Keratinocyte (primary cell): ENCODE measurements around the gene C15orf61.

Experiments used
- EZH2 ChIP-seq: IDR thresholded peaks from one replicate; pipeline ENCODE4 v1.6.1; 2012; ENCODE audit warnings: inconsistent platforms, mild to moderate bottlenecking, low read length, moderate library complexity
- TF ChIP-seq, protein P1 (sequence below), 3 experiments: IDR thresholded peaks in 1 of 3; conservative IDR thresholded peaks in 1 of 3; optimal IDR thresholded peaks in 1 of 3; 2 replicates in 2 of 3; 3 replicates in 1 of 3; pipeline versions ENCODE3 to v1.5.1; 2011; ENCODE audit warnings: low read length in 3 of 3, mild to moderate bottlenecking in 3 of 3, moderate library complexity in 2 of 3, control low read depth in 1 of 3, inconsistent platforms in 1 of 3; ENCODE audit not compliant: insufficient read depth in 2 of 3; ENCODE audit errors: extremely low read depth in 1 of 3

DNA sequence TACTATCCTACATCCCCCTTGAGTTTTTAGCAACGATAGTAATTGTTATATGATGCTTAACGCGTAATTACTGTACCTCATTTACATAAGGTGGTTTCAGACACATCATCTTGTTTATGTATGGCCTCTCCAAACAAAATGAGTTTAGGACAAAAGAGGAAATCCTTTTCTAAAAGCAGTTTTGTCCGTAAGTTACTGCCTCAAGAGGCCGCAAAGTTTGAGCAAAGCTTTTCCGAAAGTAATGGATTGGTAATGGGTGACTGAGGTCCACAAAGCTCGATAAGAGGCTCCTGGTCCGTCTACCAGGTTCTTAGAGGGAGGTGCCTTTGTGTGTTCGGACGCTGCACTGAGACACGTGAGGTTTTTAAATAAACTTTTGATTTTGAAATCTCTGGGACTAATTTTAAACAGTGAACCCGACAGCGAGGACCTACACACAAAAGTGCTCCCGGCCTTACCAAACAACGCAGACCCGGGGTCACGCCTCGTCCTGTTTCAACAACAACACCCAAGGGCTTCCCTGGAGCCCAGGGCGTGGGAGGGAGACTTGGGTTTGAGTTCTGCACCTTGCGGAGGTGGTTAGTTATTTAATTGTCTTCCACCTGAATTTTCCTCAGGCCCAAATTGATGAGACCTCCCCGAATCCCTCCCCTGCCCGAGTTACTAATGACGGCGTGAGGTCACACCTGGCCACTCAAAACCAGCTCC lies 456 bp upstream of the C15orf61 start:
- TF ChIP-seq EZH2 = no peak
- TF ChIP-seq, protein P1, sequence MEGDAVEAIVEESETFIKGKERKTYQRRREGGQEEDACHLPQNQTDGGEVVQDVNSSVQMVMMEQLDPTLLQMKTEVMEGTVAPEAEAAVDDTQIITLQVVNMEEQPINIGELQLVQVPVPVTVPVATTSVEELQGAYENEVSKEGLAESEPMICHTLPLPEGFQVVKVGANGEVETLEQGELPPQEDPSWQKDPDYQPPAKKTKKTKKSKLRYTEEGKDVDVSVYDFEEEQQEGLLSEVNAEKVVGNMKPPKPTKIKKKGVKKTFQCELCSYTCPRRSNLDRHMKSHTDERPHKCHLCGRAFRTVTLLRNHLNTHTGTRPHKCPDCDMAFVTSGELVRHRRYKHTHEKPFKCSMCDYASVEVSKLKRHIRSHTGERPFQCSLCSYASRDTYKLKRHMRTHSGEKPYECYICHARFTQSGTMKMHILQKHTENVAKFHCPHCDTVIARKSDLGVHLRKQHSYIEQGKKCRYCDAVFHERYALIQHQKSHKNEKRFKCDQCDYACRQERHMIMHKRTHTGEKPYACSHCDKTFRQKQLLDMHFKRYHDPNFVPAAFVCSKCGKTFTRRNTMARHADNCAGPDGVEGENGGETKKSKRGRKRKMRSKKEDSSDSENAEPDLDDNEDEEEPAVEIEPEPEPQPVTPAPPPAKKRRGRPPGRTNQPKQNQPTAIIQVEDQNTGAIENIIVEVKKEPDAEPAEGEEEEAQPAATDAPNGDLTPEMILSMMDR (optimal IDR thresholded peaks at IDR 0.05 in 1 of 3, IDR thresholded peaks at IDR 0.05 in 1 of 3, conservative IDR thresholded peaks at IDR 0.05 in 1 of 3; ENCODE audit: extremely low read depth in 1 of 3, insufficient read depth in 2 of 3, low read length in 3 of 3) = no peak
